ENCODE results near the gene SIPA1L3. TPM values are rescaled to one million over a fixed set of nuclear protein-coding genes. Genes with fewer than 3 reads are reported as not detected.

Gene SIPA1L3
- total and polyA plus RNA-seq, 12 donors: 2.8 to 24.2 (median 12.3) TPM

DNA sequence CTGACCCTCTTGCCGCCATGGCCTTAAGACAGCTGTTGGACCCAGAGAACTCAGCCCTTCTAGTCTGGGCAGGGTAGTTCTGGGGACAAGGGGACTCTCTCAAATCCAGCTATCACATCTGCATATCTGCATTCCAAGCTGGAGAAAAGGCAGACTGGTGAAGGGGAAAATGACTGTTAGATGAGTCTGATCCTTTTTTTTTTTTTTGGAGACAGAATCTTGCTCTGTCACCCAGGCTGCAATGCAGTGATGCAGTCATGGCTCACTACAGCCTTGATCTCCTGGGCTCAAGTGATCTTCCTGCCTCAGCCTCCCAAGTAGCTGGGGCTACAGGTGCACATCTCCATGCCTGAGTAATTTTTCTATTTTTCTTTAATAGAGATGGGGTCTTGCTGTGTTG lies 114.3 kb downstream of the SIPA1L3 start:
- 100% methylated on average over 1 of the region's 1 CpG for WGBS, 2 donors
- TF ChIP-seq, protein P1, sequence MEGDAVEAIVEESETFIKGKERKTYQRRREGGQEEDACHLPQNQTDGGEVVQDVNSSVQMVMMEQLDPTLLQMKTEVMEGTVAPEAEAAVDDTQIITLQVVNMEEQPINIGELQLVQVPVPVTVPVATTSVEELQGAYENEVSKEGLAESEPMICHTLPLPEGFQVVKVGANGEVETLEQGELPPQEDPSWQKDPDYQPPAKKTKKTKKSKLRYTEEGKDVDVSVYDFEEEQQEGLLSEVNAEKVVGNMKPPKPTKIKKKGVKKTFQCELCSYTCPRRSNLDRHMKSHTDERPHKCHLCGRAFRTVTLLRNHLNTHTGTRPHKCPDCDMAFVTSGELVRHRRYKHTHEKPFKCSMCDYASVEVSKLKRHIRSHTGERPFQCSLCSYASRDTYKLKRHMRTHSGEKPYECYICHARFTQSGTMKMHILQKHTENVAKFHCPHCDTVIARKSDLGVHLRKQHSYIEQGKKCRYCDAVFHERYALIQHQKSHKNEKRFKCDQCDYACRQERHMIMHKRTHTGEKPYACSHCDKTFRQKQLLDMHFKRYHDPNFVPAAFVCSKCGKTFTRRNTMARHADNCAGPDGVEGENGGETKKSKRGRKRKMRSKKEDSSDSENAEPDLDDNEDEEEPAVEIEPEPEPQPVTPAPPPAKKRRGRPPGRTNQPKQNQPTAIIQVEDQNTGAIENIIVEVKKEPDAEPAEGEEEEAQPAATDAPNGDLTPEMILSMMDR (IDR thresholded peaks at IDR 0.05): no peak

DNA sequence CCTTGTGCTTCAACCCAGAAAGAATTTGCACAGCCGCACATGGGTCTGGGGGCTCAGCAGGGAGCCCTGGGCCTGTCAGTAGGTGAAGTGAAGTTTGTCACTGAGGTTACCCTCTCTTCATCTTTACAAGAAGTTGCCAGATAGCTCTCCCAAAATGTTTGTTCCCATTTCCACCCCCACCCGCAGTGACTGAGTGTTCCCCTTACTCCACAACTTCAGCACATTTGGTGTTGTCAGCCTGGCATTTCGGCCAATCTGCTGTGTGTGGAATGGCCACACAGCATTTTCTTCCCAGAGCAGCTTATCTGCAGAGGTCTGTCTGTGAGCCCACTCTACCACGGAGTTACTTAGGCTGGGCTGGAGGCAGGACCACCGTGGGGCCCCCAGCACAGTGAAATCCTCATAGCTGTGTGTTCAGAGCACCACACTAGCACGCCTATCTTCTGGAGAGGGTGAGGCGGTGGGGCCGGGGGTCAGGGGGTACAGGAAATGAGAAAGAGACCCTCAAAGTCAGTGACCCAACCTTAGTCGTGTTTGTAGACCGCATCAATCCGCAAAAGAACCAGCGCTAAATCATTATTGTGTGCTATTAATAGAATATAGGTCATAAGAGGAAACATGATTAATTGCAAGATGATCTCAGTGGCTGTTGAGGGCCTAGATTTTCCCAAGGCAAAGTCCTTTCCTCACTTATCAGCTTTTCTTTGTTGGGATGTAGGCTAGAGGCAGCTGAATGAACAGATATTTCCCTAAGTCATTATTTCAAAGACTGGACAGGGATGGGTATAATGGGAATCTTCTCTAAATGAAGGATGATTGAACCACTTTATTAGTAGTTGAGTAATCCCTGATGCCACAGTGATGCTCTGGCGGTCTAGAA lies 116.0 kb downstream of the SIPA1L3 start:
- WGBS, 2 donors: 58 to 67% methylated on average over 13 of the region's 13 CpGs

More for the DNA sequence above, 114.3 kb downstream of the SIPA1L3 start:
- intact Hi-C loops (cut with DNase I): no loop called here
- no peak for DNase-seq
- Histone ChIP-seq H3K36me3 (no peaks in the 10 kb centered on the region), H3K9me3 (no peaks in the 10 kb centered on the region), H3K27me3 (no peaks in the 10 kb centered on the region), H3K27ac (no peak overlapping the region), H3K4me1 (peaks cover 0 to 21% (median 15%) of the 10 kb centered on the region in 9 donors), H3K4me3 (no peak overlapping the region)
- no peak for ATAC-seq

DNA sequence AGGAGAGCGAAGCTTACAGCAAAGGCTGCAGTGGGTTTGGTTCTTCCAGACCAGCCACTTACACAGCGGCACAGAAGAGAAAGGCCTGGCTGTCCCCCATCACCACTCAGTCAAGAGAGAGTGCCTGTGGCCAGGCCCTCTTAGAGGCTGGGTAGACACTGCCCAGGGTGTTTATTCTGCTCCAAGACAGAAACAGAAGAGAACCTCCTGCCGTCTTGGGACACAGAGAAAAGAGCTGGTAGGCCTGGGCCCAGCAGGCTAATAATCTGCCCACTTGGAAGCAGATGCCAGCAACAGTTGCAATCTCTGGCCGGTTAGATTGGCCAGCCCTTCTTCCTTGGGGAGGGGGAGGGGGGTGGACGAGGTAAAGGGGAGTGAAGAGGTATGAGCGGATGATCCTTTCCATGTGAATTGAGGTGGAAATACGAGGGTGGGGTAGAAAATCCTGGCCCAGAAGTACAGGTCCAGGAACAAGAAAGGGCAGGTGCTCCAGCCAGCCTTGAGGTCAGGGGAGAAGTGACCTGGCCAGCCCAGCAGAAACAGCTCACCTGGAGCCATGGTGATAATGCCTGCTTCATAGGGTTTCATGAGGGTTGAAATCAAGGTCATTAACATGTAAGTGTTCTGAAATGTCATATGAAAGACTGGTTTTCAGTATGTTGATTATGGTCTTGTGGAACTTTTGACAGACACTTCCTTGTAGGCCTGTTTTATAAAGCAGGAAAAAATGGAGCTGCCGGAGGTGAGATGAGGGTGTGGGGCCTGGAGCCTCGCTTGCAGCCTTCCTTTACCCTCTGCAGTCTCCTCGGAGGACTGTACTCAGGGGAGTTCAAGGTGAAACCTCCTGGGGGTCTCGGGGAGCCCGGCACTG lies 116.9 kb downstream of the SIPA1L3 start:
- intact Hi-C loops (cut with DNase I): no loop called here
- H3K4me1 ChIP-seq: peaks cover 0 to 22% (median 15%) of the 10 kb centered on the region in 9 donors
- TF ChIP-seq, protein P1 (IDR thresholded peaks at IDR 0.05): no peak
- no peak overlapping the region for H3K4me3 ChIP-seq
- 71 to 78% methylated on average over 12 of the region's 12 CpGs for WGBS, 2 donors
- peak overlapping the region in 2 of 10 donors; percentile 39 to 54 for H3K27ac ChIP-seq
- H3K27me3 ChIP-seq: no peaks in the 10 kb centered on the region
- H3K9me3 ChIP-seq: no peaks in the 10 kb centered on the region
- no peaks in the 10 kb centered on the region for H3K36me3 ChIP-seq
- DNase-seq: no peak
- no peak for ATAC-seq

More for the DNA sequence above, 116.0 kb downstream of the SIPA1L3 start:
- no peak overlapping the region for H3K4me3 ChIP-seq
- peaks cover 0 to 21% (median 15%) of the 10 kb centered on the region in 9 donors for H3K4me1 ChIP-seq
- H3K27me3 ChIP-seq: no peaks in the 10 kb centered on the region
- TF ChIP-seq, protein P1 (IDR thresholded peaks at IDR 0.05): no peak
- peak overlapping the region in 2 of 10 donors; percentile 39 to 54 for H3K27ac ChIP-seq
- no peaks in the 10 kb centered on the region for H3K36me3 ChIP-seq
- intact Hi-C loops (cut with DNase I): no loop called here
- peak in 4 of 8 donors; percentile 17 to 54 (median 27) for ATAC-seq
- no peak for DNase-seq
- no peaks in the 10 kb centered on the region for H3K9me3 ChIP-seq
